IMR-90 (cell line): Measurements from ENCODE around the gene GOLGA8S. TPM values are rescaled to one million over a fixed set of nuclear protein-coding genes. Genes with fewer than 3 reads are reported as not detected.

Experiments used
- ATAC-seq: fragments of 200-7000 bp; cut with Tn5 transposase; 2 replicates; pipeline ENCODE4 v1.9.1; 2020; ENCODE audit warnings: low read depth, mild to moderate bottlenecking, moderate library complexity
- BruUV-seq: library from RNA; stranded (reverse); fragments of 400-500 nt; replicated peaks from 2 replicates; lab custom pipeline; 2021; lab: Mats Ljungman, UMichigan
- CTCF ChIA-PET: fragments of 300-600 bp; formaldehyde crosslinking; extraction: SDS; loops from one replicate; lab custom pipeline; 2021; ENCODE audit warnings: antibody characterized with exemption; lab: Yijun Ruan, JAX
- POLR2A ChIA-PET: fragments of 300-600 bp; sonication (Branson Sonifier 250); formaldehyde crosslinking; loops from one replicate; lab custom pipeline; 2022; ENCODE audit warnings: antibody characterized with exemption; ENCODE audit not compliant: unreplicated experiment; lab: Charles Lee
- DNase-seq: peaks from one replicate; pipeline ENCODE4 v3.0.0; 2013
- H2AFZ ChIP-seq: replicated peaks from 2 replicates; pipeline ENCODE3; 2013; ENCODE audit warnings: low read length, mild to moderate bottlenecking; ENCODE audit not compliant: poor library complexity
- H2AK5ac ChIP-seq: 2 replicates; pipeline ENCODE4 v1.6.1; 2013; ENCODE audit warnings: low read depth, low read length, inconsistent platforms
- H2AK9ac ChIP-seq: replicated peaks from 2 replicates; pipeline ENCODE3; 2013; ENCODE audit warnings: mild to moderate bottlenecking, low read depth, low read length, moderate library complexity; ENCODE audit not compliant: poor library complexity
- H2BK120ac ChIP-seq: 2 replicates; pipeline ENCODE4 v1.6.1; 2013; ENCODE audit warnings: low read depth, low read length, inconsistent platforms
- H2BK15ac ChIP-seq: 3 replicates; pipeline ENCODE4 v1.6.1; 2013; ENCODE audit warnings: low read depth, low read length, inconsistent platforms
- H2BK20ac ChIP-seq: 2 replicates; pipeline ENCODE4 v1.6.1; 2013; ENCODE audit warnings: low read depth, mild to moderate bottlenecking, inconsistent platforms, low read length, moderate library complexity
- H2BK5ac ChIP-seq: 2 replicates; pipeline ENCODE4 v1.6.1; 2013; ENCODE audit warnings: mild to moderate bottlenecking, low read depth, low read length, inconsistent platforms; ENCODE audit not compliant: poor library complexity, severe bottlenecking
- H3K14ac ChIP-seq: replicated peaks from 2 replicates; pipeline ENCODE4 v1.6.1; 2013; ENCODE audit warnings: low read depth, low read length, inconsistent platforms
- H3K18ac ChIP-seq: 2 replicates; pipeline ENCODE4 v1.6.1; 2013; ENCODE audit warnings: low read depth, low read length, control low read depth
- H3K23ac ChIP-seq: 2 replicates; pipeline ENCODE4 v1.6.1; 2013; ENCODE audit warnings: low read depth, low read length, inconsistent platforms
- H3K27ac ChIP-seq: 2 replicates; pipeline ENCODE4 v1.5.1; 2013; ENCODE audit warnings: mild to moderate bottlenecking, control low read depth, low read length; ENCODE audit not compliant: insufficient read depth
- H3K27me3 ChIP-seq: 2 replicates; pipeline ENCODE4 v1.6.1; 2013; ENCODE audit warnings: low read length; ENCODE audit not compliant: control insufficient read depth, insufficient read depth
- H3K36me3 ChIP-seq: 2 replicates; pipeline ENCODE4 v1.6.1; 2013; ENCODE audit warnings: low read length, mixed read lengths; ENCODE audit not compliant: control insufficient read depth, insufficient read depth
- H3K4ac ChIP-seq: 2 replicates; pipeline ENCODE4 v1.6.1; 2013; ENCODE audit warnings: low read depth, low read length, inconsistent platforms
- H3K4me1 ChIP-seq: 2 replicates; pipeline ENCODE4 v1.6.1; 2013; ENCODE audit warnings: low read length, mixed read lengths; ENCODE audit not compliant: control insufficient read depth, insufficient read depth
- H3K4me2 ChIP-seq: 2 replicates; pipeline ENCODE4 v1.6.1; 2013; ENCODE audit warnings: low read depth, mild to moderate bottlenecking, control low read depth, low read length, moderate library complexity
- H3K4me3 ChIP-seq: 2 replicates; pipeline ENCODE4 v1.5.1; 2013; ENCODE audit warnings: low read depth, mild to moderate bottlenecking, control low read depth, low read length, moderate library complexity; ENCODE audit not compliant: insufficient read depth
- H3K56ac ChIP-seq: 2 replicates; pipeline ENCODE4 v1.6.1; 2013; ENCODE audit warnings: low read length, inconsistent platforms; ENCODE audit not compliant: insufficient read depth; ENCODE audit errors: extremely low read depth
- H3K79me1 ChIP-seq, 2 experiments: 2 replicates each; pipeline ENCODE4 v1.6.1; 2013; ENCODE audit warnings: low read length in 2 of 2, inconsistent platforms in 1 of 2, low read depth in 1 of 2
- H3K9ac ChIP-seq: 2 replicates; pipeline ENCODE4 v1.6.1; 2013; ENCODE audit warnings: low read depth, low read length, control low read depth
- H3K9me1 ChIP-seq: 2 replicates; pipeline ENCODE4 v1.6.1; 2013; ENCODE audit warnings: low read length, inconsistent platforms; ENCODE audit not compliant: insufficient read depth
- H3K9me3 ChIP-seq: 2 replicates; pipeline ENCODE4 v1.6.1; 2013; ENCODE audit warnings: low read length; ENCODE audit not compliant: control insufficient read depth, insufficient read depth
- H4K20me1 ChIP-seq: 2 replicates; pipeline ENCODE4 v1.6.1; 2013; ENCODE audit warnings: low read length, inconsistent platforms; ENCODE audit not compliant: insufficient read depth
- H4K5ac ChIP-seq: 2 replicates; pipeline ENCODE4 v1.6.1; 2013; ENCODE audit warnings: mild to moderate bottlenecking, low read depth, low read length, control low read depth
- H4K8ac ChIP-seq, 2 experiments: 2 replicates each; pipeline ENCODE4 v1.6.1; 2013; ENCODE audit warnings: low read depth in 2 of 2, low read length in 2 of 2, control low read depth in 1 of 2, inconsistent platforms in 1 of 2
- H4K91ac ChIP-seq: 2 replicates; pipeline ENCODE4 v1.6.1; 2013; ENCODE audit warnings: low read depth, low read length, inconsistent platforms; ENCODE audit not compliant: insufficient read depth
- BHLHE40 ChIP-seq: fragments of 150-350 bp; IDR thresholded peaks from 2 replicates; pipeline ENCODE4 v1.6.1; 2016; ENCODE audit warnings: mild to moderate bottlenecking, low read depth, low read length
- CEBPB ChIP-seq: IDR thresholded peaks from 2 replicates; pipeline ENCODE4 v1.6.1; 2012; ENCODE audit warnings: low read depth, low read length, improper control_type of control experiment
- CHD1 ChIP-seq: IDR thresholded peaks from 2 replicates; pipeline ENCODE4 v1.6.1; 2012; ENCODE audit warnings: low read depth, low read length, improper control_type of control experiment
- FOS ChIP-seq: fragments of 150-350 bp; IDR thresholded peaks from 2 replicates; pipeline ENCODE4 v1.6.1; 2016; ENCODE audit warnings: low read depth, low read length
- MAFK ChIP-seq: IDR thresholded peaks from 2 replicates; pipeline ENCODE4 v1.6.1; 2012; ENCODE audit warnings: low read depth, low read length, improper control_type of control experiment
- MAZ ChIP-seq: IDR thresholded peaks from 2 replicates; pipeline ENCODE4 v1.6.1; 2012; ENCODE audit warnings: low read depth, mild to moderate bottlenecking, low read length, improper control_type of control experiment, moderate library complexity, borderline replicate concordance
- MXI1 ChIP-seq: IDR thresholded peaks from 2 replicates; pipeline ENCODE4 v1.6.1; 2012; ENCODE audit warnings: low read depth, mild to moderate bottlenecking, low read length, moderate library complexity, borderline replicate concordance
- NFE2L2 ChIP-seq: fragments of 150-350 bp; IDR thresholded peaks from 2 replicates; pipeline ENCODE4 v1.6.1; 2016; ENCODE audit warnings: low read depth, mild to moderate bottlenecking, low read length
- POLR2A ChIP-seq: IDR thresholded peaks from 2 replicates; pipeline ENCODE4 v1.6.1; 2012; ENCODE audit warnings: mild to moderate bottlenecking, low read depth, low read length
- RAD21 ChIP-seq: IDR thresholded peaks from 2 replicates; pipeline ENCODE4 v1.6.1; 2012; ENCODE audit warnings: low read length, improper control_type of control experiment
- RCOR1 ChIP-seq: IDR thresholded peaks from 2 replicates; pipeline ENCODE4 v1.6.1; 2012; ENCODE audit warnings: mild to moderate bottlenecking, low read length, improper control_type of control experiment; ENCODE audit not compliant: insufficient replicate concordance
- RFX5 ChIP-seq: IDR thresholded peaks from 2 replicates; pipeline ENCODE4 v1.8.0; 2012; ENCODE audit warnings: low read depth, mild to moderate bottlenecking, low read length, moderate library complexity
- SMC3 ChIP-seq: fragments of 150-350 bp; IDR thresholded peaks from 2 replicates; pipeline ENCODE4 v1.6.1; 2016; ENCODE audit warnings: low read depth, mild to moderate bottlenecking, antibody characterized with exemption, low read length, moderate library complexity
- WGBS, 2 experiments: methylation state at CpG; one replicate each; pipeline versions ENCODE4 v1.1.5 to v1.1.7; 2013; ENCODE audit warnings: missing lambda C conversion rate in 2 of 2; ENCODE audit not compliant: insufficient read length in 1 of 2; ENCODE audit errors: extremely low coverage in 2 of 2; 5-methylcytosine and 5-hydroxymethylcytosine counted together
- dilution Hi-C: fragments of 300-500 bp; cut with HindIII; formaldehyde crosslinking; loops from one replicate; pipeline ENCODE4 v1.14.3; 2018; ENCODE audit warnings: low sequenced_read_pairs; ENCODE audit not compliant: unreplicated experiment
- in situ Hi-C: fragments of 300-500 bp; cut with MboI; formaldehyde crosslinking; loops from 3 replicates; pipeline ENCODE4 v1.14.3; 2019; ENCODE audit warnings: low sequenced_read_pairs, inconsistent platforms, mixed read lengths
- intact Hi-C: fragments of 100-400 bp; cut with micrococcal nuclease; formaldehyde crosslinking; loops from 2 replicates; pipeline ENCODE4 v1.10.0; 2022
- polyA plus RNA-seq, 3 experiments: library from polyadenylated mRNA; depleted of rRNA; stranded (reverse); fragments of >200 nt; gene quantifications; 2 replicates each; pipeline ENCODE4 v1.2.3, GENCODE V29; 2012; ENCODE audit warnings: low replicate concordance in 1 of 3
- total RNA-seq: library from RNA; depleted of rRNA; stranded (reverse); fragments of >200 nt; gene quantifications from 2 replicates; pipeline ENCODE4 v1.2.3, GENCODE V29; 2012
- TF ChIP-seq, protein P1 (sequence below): conservative IDR thresholded peaks from 2 replicates; pipeline ENCODE4 v1.5.1; 2012; ENCODE audit warnings: mild to moderate bottlenecking, low read depth, low read length, improper control_type of control experiment
- TF ChIP-seq, protein P2 (sequence below): fragments of 150-350 bp; IDR thresholded peaks from 2 replicates; pipeline ENCODE4 v1.6.1; 2016; ENCODE audit warnings: low read depth, mild to moderate bottlenecking, low read length, moderate library complexity, borderline replicate concordance
- TF ChIP-seq, protein P3 (sequence below): fragments of 150-350 bp; IDR thresholded peaks from 2 replicates; pipeline ENCODE4 v1.6.1; 2017; ENCODE audit warnings: mild to moderate bottlenecking, antibody characterized with exemption, low read length, low read depth

Gene GOLGA8S
- total and polyA plus RNA-seq, 2 of the 4 experiments (the other 2 are of a cell fraction): under 0.01 to 0.03 TPM

DNA sequence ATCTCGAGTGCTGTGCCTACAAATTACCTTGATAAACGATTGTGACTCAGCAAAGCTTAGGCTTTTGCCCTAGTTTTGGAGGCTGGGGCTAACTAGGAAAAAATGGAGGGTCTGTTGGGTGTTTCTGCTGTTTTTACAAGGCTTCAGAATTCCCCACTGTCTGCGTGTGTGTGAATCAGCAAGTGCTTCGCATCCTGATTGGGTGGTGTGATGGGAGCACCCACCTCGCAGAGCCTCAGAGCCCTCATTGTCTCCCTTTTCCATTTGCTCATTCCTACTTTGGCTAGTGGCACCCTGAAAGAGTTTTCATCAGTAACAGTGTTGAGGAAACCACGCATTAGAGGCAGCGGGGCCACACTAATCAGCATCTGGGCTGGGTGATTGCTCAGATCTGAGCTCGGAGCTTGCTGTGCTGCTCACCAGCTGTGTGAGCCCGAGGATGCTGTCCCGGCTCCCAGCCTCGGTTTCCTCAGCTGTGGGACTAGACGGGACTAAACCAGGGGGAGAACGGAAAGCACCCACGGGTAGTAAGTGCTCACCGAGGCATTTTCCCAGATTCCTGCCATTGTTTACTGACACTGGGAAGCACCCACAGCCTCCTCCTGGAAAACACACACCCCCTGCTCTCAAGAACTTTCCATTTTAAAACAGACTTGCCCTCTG lies 40.6 kb downstream of the GOLGA8S start:
- Histone ChIP-seq H3K4me2 (no peak overlapping the region), H3K4ac (no peak overlapping the region), H2AK5ac (no peak overlapping the region), H3K27ac (no peak overlapping the region), H4K5ac (no peak overlapping the region), H3K18ac (no peak overlapping the region), H3K9ac (no peak overlapping the region), H3K36me3 (no peaks in the 10 kb centered on the region), H3K23ac (no peak overlapping the region), H3K9me3 (peaks cover 10% of the 10 kb centered on the region; the same call in 1 of the 2 replicates), H2BK15ac (no peak overlapping the region), H3K79me1 (no peaks in the 10 kb centered on the region), H3K27me3 (no peaks in the 10 kb centered on the region), H3K56ac (no peak overlapping the region), H2AFZ (no peak overlapping the region), H3K4me1 (no peaks in the 10 kb centered on the region), H3K9me1 (no peaks in the 10 kb centered on the region), H3K4me3 (no peak overlapping the region), H4K91ac (no peak overlapping the region), H3K14ac (no peak overlapping the region), H2BK20ac (no peak overlapping the region), H2BK5ac (no peak overlapping the region), H4K8ac (no peak overlapping the region), H2BK120ac (no peak overlapping the region), H2AK9ac (no peak overlapping the region), H4K20me1 (no peaks in the 10 kb centered on the region)
- DNase-seq (no peak), ATAC-seq (no peak)
- ChIA-PET POLR2A (no interaction called here), CTCF (no interaction called here)
- TF ChIP-seq RFX5 (no peak), POLR2A (no peak), RAD21 (no peak), SMC3 (no peak), CHD1 (no peak), FOS (no peak), MAFK (no peak), RCOR1 (no peak), CEBPB (no peak), NFE2L2 (no peak), MAZ (no peak), MXI1 (no peak), BHLHE40 (no peak)
- TF ChIP-seq, protein P1, sequence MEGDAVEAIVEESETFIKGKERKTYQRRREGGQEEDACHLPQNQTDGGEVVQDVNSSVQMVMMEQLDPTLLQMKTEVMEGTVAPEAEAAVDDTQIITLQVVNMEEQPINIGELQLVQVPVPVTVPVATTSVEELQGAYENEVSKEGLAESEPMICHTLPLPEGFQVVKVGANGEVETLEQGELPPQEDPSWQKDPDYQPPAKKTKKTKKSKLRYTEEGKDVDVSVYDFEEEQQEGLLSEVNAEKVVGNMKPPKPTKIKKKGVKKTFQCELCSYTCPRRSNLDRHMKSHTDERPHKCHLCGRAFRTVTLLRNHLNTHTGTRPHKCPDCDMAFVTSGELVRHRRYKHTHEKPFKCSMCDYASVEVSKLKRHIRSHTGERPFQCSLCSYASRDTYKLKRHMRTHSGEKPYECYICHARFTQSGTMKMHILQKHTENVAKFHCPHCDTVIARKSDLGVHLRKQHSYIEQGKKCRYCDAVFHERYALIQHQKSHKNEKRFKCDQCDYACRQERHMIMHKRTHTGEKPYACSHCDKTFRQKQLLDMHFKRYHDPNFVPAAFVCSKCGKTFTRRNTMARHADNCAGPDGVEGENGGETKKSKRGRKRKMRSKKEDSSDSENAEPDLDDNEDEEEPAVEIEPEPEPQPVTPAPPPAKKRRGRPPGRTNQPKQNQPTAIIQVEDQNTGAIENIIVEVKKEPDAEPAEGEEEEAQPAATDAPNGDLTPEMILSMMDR: no peak
- TF ChIP-seq, protein P2, sequence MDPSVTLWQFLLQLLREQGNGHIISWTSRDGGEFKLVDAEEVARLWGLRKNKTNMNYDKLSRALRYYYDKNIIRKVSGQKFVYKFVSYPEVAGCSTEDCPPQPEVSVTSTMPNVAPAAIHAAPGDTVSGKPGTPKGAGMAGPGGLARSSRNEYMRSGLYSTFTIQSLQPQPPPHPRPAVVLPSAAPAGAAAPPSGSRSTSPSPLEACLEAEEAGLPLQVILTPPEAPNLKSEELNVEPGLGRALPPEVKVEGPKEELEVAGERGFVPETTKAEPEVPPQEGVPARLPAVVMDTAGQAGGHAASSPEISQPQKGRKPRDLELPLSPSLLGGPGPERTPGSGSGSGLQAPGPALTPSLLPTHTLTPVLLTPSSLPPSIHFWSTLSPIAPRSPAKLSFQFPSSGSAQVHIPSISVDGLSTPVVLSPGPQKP: no peak
- TF ChIP-seq, protein P3, sequence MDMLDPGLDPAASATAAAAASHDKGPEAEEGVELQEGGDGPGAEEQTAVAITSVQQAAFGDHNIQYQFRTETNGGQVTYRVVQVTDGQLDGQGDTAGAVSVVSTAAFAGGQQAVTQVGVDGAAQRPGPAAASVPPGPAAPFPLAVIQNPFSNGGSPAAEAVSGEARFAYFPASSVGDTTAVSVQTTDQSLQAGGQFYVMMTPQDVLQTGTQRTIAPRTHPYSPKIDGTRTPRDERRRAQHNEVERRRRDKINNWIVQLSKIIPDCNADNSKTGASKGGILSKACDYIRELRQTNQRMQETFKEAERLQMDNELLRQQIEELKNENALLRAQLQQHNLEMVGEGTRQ: no peak
- intact Hi-C loops: no loop called here
- BruUV-seq: no TSS peak
- dilution Hi-C loops: no loop called here
- in situ Hi-C loops: no loop called here
- WGBS, 2 experiments: 55% methylated on average over 4 of the region's 15 CpGs; no CpG with 5 or more reads in 1 of the 2 experiments
